Lung (tissue), 12 donors: Measurements from ENCODE around the gene TMED8. TPM values are rescaled to one million over a fixed set of nuclear protein-coding genes. Genes with fewer than 3 reads are reported as not detected.
A peak's percentile ranks its signal among the peaks of the same experiment; 100 is the strongest.

Experiments used
- ATAC-seq: fragments of 200-7000 bp; cut with Tn5 transposase; one replicate; pipeline ENCODE4 v1.9.1; 2020; ENCODE audit warnings: moderate number of reproducible peaks; ENCODE audit not compliant: insufficient read depth, low FRiP score
- DNase-seq, 3 donors: peaks; one replicate each; pipeline ENCODE4 v3.0.0-alpha.2; 2013 to 2017
- H3K27ac ChIP-seq, 2 donors: one replicate each; pipeline ENCODE4 v1.5.1; 2013; ENCODE audit warnings: mild to moderate bottlenecking in 2 of 2, moderate library complexity in 2 of 2, control low read depth in 1 of 2, inconsistent platforms in 1 of 2, low read depth in 1 of 2, low read length in 1 of 2
- H3K27me3 ChIP-seq, 3 donors: one replicate each; pipeline ENCODE4 v1.5.1; 2013; ENCODE audit warnings: low read length in 2 of 3; ENCODE audit not compliant: control insufficient read depth in 3 of 3, insufficient read depth in 3 of 3
- H3K36me3 ChIP-seq, 4 donors: one replicate each; pipeline ENCODE4 v1.5.1; 2013; ENCODE audit warnings: low read length in 4 of 4, mild to moderate bottlenecking in 1 of 4, moderate library complexity in 1 of 4; ENCODE audit not compliant: control insufficient read depth in 4 of 4, insufficient read depth in 4 of 4
- H3K4me1 ChIP-seq, 5 donors: one replicate each; pipeline ENCODE4 v1.5.1; 2013; ENCODE audit warnings: low read length in 5 of 5, mild to moderate bottlenecking in 2 of 5, moderate library complexity in 1 of 5; ENCODE audit not compliant: control insufficient read depth in 5 of 5, insufficient read depth in 5 of 5
- H3K4me3 ChIP-seq: one replicate; pipeline ENCODE4 v1.5.1; 2013; ENCODE audit warnings: mild to moderate bottlenecking, control low read depth, moderate library complexity
- H3K9ac ChIP-seq, 2 donors: one replicate each; pipeline ENCODE4 v1.5.1; 2013; ENCODE audit warnings: low read length in 2 of 2, control low read depth in 1 of 2; ENCODE audit not compliant: insufficient read depth in 1 of 2
- H3K9me3 ChIP-seq, 4 donors: one replicate each; pipeline ENCODE4 v1.5.1; 2013; ENCODE audit warnings: low read length in 3 of 4, mild to moderate bottlenecking in 1 of 4, moderate library complexity in 1 of 4; ENCODE audit not compliant: control insufficient read depth in 4 of 4, insufficient read depth in 3 of 4
- WGBS, 2 donors: extraction: QIAGEN DNeasy Blood & Tissue Kit; methylation state at CpG; one replicate each; pipeline ENCODE4 v1.1.7; 2013; 5-methylcytosine and 5-hydroxymethylcytosine counted together
- polyA plus RNA-seq, 2 donors: library from polyadenylated mRNA; stranded (reverse); fragments of 200-250 nt; gene quantifications; one replicate each; pipeline ENCODE4 v1.2.1, GENCODE V29; 2013
- total RNA-seq, 2 donors: library from RNA; depleted of rRNA in 1 of 2; stranded (reverse); fragments of >200 nt in 1 of 2; gene quantifications; one replicate each; pipeline ENCODE4 v1.2.1, GENCODE V29; 2014 to 2021
- TF ChIP-seq, protein P1 (sequence below): IDR thresholded peaks from 2 replicates; pipeline ENCODE4 v1.5.1; 2012; ENCODE audit warnings: mild to moderate bottlenecking; ENCODE audit errors: control extremely low read depth, extremely low read depth
- donor health status: control.
- donor health status: control.
- donor health status: Bipolar disorder and iron deficiency.
- donor health status: healthy.
- donor health status: DM: yes; HTN: yes; CAD: no.

The TMED8 gene
- total and polyA plus RNA-seq, 4 donors = 4.0 to 15.4 (median 7.7) TPM

DNA sequence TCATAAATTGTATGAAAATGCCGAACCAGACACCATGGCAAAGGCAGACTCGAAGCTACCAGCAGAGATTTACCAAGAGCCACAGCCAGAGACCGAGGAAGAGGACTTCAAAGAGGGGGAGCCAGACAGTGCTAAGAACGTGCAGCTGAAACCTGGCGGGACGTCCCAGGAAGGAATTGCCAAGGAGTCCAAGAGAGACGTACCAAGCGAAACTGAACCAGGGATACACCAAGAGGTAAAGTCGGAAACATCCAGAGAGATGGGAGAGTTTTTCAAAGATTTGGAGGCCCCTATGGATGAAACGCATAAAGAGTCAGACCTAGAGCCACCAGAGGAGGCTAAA is 579 bp upstream of the TMED8 start:
- peak; percentile 3 for ATAC-seq

DNA sequence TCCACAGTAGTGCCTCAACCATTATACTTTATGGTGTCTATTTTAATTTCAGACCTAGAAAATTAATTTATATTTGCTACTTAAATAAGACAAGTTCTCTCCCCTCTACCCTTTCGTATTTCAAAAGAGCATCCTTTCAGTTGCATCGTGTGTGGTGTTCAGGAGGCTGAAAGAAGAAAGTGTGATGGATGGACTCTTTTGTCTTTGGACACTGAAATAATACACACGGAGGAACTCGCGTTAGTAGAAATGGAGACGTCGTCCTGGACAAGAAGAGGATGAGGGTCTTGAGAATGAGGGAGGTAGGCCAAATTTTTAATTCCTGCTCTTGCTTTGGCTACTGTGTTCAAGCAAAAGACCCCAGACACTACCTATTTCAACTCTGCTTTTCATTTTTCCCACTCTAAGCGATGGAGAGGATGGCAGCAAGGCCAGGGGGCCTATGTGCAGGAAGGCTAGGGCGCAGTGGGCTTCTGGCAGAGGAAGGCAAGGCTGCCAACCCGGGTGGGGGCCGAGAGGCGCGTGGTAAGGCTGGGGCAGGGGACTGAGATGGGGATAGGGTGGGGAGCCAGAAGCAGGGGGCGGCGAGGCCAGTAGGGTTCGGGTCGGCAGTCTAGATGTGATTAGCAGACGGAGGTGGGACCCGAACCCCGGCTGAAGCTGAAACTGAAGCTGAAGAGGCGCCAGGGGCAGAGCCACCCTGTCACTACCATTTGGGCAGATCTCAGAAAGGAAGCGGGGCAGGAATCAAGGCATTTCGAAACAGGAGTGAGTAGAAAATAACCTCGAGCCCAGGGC is 722 bp downstream of the TMED8 start:
- Histone ChIP-seq H3K4me3 (peak overlapping the region; percentile 98), H3K9ac (peak overlapping the region; percentile 61 to 63), H3K27ac (peak overlapping the region; percentile 96 to 98), H3K36me3 (no peaks in the 10 kb centered on the region), H3K27me3 (no peaks in the 10 kb centered on the region), H3K9me3 (no peaks in the 10 kb centered on the region), H3K4me1 (peaks cover 0 to 18% (median 4%) of the 10 kb centered on the region in 5 donors)
- ATAC-seq (peak; percentile 5), DNase-seq (peak; percentile 23 to 46 (median 42))
- WGBS, 2 donors = 9 to 10% methylated on average over 24 of the region's 24 CpGs
- TF ChIP-seq, protein P1, sequence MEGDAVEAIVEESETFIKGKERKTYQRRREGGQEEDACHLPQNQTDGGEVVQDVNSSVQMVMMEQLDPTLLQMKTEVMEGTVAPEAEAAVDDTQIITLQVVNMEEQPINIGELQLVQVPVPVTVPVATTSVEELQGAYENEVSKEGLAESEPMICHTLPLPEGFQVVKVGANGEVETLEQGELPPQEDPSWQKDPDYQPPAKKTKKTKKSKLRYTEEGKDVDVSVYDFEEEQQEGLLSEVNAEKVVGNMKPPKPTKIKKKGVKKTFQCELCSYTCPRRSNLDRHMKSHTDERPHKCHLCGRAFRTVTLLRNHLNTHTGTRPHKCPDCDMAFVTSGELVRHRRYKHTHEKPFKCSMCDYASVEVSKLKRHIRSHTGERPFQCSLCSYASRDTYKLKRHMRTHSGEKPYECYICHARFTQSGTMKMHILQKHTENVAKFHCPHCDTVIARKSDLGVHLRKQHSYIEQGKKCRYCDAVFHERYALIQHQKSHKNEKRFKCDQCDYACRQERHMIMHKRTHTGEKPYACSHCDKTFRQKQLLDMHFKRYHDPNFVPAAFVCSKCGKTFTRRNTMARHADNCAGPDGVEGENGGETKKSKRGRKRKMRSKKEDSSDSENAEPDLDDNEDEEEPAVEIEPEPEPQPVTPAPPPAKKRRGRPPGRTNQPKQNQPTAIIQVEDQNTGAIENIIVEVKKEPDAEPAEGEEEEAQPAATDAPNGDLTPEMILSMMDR = no peak

More for the DNA sequence above, 579 bp upstream of the TMED8 start:
- peak overlapping the region; percentile 98 for H3K4me3 ChIP-seq
- H3K27me3 ChIP-seq = no peaks in the 10 kb centered on the region
- peak overlapping the region in 1 of 2 donors; percentile 96 for H3K27ac ChIP-seq
- TF ChIP-seq, protein P1 = no peak
- 17 to 18% methylated on average over 10 of the region's 10 CpGs for WGBS, 2 donors
- no peak for DNase-seq
- H3K9me3 ChIP-seq = no peaks in the 10 kb centered on the region
- H3K36me3 ChIP-seq = no peaks in the 10 kb centered on the region
- H3K4me1 ChIP-seq = peaks cover 0 to 18% (median 4%) of the 10 kb centered on the region in 5 donors
- H3K9ac ChIP-seq = peak overlapping the region in 1 of 2 donors; percentile 63

DNA sequence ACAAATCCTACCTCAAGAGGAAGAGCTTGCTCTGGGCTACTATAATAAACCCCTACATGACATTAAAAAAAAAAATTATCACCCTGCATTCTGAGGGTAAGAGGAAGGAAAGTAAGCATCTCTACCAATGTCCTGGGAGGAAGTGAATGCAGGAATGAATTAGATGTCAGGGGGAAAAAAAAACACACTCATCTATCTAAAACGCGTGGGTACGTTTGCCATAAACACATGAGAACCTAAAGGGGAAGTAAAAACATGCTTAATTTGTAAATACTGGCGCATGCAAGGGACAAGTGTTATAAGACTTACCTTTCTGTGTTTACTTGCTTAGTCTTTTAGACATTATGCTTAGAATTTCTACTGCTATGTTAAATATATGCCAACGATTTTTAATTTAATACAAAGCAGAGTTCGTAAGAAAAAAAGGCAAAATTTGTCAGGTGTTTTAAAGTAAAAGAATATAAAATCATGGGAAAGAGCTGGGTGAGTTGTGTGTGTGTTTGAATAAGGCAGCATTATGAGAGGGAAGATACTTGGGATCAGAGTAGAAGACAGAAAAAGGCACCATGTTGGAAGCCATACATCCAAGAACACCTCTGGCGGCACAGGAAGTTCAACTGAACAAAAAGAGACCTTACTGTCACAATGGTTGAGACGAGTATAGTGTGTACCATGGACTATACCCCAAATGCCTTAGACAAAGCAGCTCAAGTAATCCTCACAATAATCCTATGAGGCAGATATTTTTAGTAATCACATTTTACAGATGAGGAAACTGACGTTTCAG is 1.5 kb downstream of the TMED8 start:
- H3K9me3 ChIP-seq = no peaks in the 10 kb centered on the region
- no peak for ATAC-seq
- H3K9ac ChIP-seq = peak overlapping the region in 1 of 2 donors; percentile 61
- no peaks in the 10 kb centered on the region for H3K27me3 ChIP-seq
- H3K36me3 ChIP-seq = no peaks in the 10 kb centered on the region
- DNase-seq = peak in 1 of 3 donors; percentile 6
- 41 to 71% methylated on average over 9 of the region's 9 CpGs for WGBS, 2 donors
- no peak overlapping the region for H3K4me3 ChIP-seq
- no peak overlapping the region for H3K27ac ChIP-seq
- TF ChIP-seq, protein P1 = no peak
- H3K4me1 ChIP-seq = peaks cover 0 to 18% (median 4%) of the 10 kb centered on the region in 5 donors
